K562 (cell line): ENCODE data around the gene CNOT6L. TPM values are rescaled to one million over a fixed set of nuclear protein-coding genes. Genes with fewer than 3 reads are reported as not detected.
A peak's percentile ranks its signal among the peaks of the same experiment; 100 is the strongest.

Source experiments
- ATAC-seq: fragments of 200-7000 bp; cut with Tn5 transposase; 3 replicates; pipeline ENCODE4 v1.9.1; 2020; ENCODE audit warnings: moderate library complexity
- BruUV-seq: library from RNA; stranded (reverse); fragments of 400-500 nt; replicated peaks from 2 replicates; lab custom pipeline; 2021; lab: Mats Ljungman, UMichigan
- CTCF ChIA-PET: fragments of 300-600 bp; formaldehyde crosslinking; extraction: SDS; loops from one replicate; lab custom pipeline; 2021; ENCODE audit warnings: low intra/inter-chr PET ratio; lab: Yijun Ruan, JAX
- POLR2A ChIA-PET: fragments of 300-600, 350-650 bp; sonication (Branson Sonifier 250); formaldehyde crosslinking; extraction: SDS; loops from one replicate; lab custom pipeline; 2021; ENCODE audit warnings: antibody characterized with exemption, inconsistent platforms; lab: Yijun Ruan, JAX
- DNase-seq, 4 experiments: peaks; one replicate each; pipeline versions ENCODE4 v3.0.0 to v3.0.0-alpha.2; 2011 to 2018; ENCODE audit warnings: low spot score in 3 of 4, mixed read lengths in 3 of 4; ENCODE audit errors: extremely low read depth in 1 of 4
- FAIRE-seq: peaks from 2 replicates; lab custom pipeline; 2011; peaks lifted over from hg19 to GRCh38; lab: Jason Lieb, UNC
- H2AFZ ChIP-seq: 2 replicates; pipeline ENCODE4 v1.6.0; 2011; ENCODE audit warnings: low read depth, low read length, control low read depth, inconsistent platforms
- H3K27ac ChIP-seq: fragments of 200-600 bp; 3 replicates; pipeline ENCODE4 v1.8.0; 2011; ENCODE audit warnings: low read depth, mild to moderate bottlenecking, control low read depth, inconsistent platforms, low read length, moderate library complexity, mixed read lengths; ENCODE audit errors: extremely low read depth
- H3K27me3 ChIP-seq, 2 experiments: fragments of 300-600 bp in 1 of 2; 2 replicates in 1 of 2; 3 replicates in 1 of 2; pipeline versions ENCODE4 v1.6.0 to v1.8.0; 2011; ENCODE audit warnings: inconsistent platforms in 2 of 2, low read length in 2 of 2, mild to moderate bottlenecking in 1 of 2, mixed read lengths in 1 of 2, moderate library complexity in 1 of 2; ENCODE audit not compliant: control insufficient read depth in 2 of 2, insufficient read depth in 2 of 2
- H3K36me3 ChIP-seq: fragments of 300-600 bp; 3 replicates; pipeline ENCODE4 v1.8.0; 2011; ENCODE audit warnings: mild to moderate bottlenecking, low read length, inconsistent platforms; ENCODE audit not compliant: control insufficient read depth, insufficient read depth
- H3K4me1 ChIP-seq, 2 experiments: fragments of 200-600 bp in 1 of 2; replicated peaks in 1 of 2; 2 replicates in 1 of 2; 3 replicates in 1 of 2; pipeline versions ENCODE4 v1.5.1 to v1.8.0; 2011; ENCODE audit warnings: inconsistent platforms in 2 of 2, low read length in 2 of 2, mild to moderate bottlenecking in 1 of 2, mixed read lengths in 1 of 2, moderate library complexity in 1 of 2; ENCODE audit not compliant: control insufficient read depth in 2 of 2, insufficient read depth in 2 of 2
- H3K4me2 ChIP-seq: 2 replicates; pipeline ENCODE4 v1.6.1; 2011; ENCODE audit warnings: low read length, control low read depth, inconsistent platforms, mixed read lengths; ENCODE audit not compliant: insufficient read depth
- H3K4me3 ChIP-seq: fragments of 200-600 bp; sonication (generic), shearing (Covaris generic); 2 replicates; pipeline ENCODE4 v1.5.1; 2016; ENCODE audit warnings: control low read depth, inconsistent platforms
- H3K79me2 ChIP-seq: fragments of 200-600 bp; 3 replicates; pipeline ENCODE4 v1.8.0; 2011; ENCODE audit warnings: low read length, inconsistent platforms; ENCODE audit not compliant: control insufficient read depth, insufficient read depth
- H3K9ac ChIP-seq, 2 experiments: 2 replicates each; pipeline versions ENCODE4 v1.6.0 to v1.6.1; 2011; ENCODE audit warnings: low read depth in 2 of 2, low read length in 2 of 2, control low read depth in 1 of 2, inconsistent platforms in 1 of 2, mild to moderate bottlenecking in 1 of 2, mixed read lengths in 1 of 2; ENCODE audit not compliant: insufficient read depth in 1 of 2
- H3K9me1 ChIP-seq: one replicate; pipeline ENCODE4 v1.6.0; 2011; ENCODE audit warnings: inconsistent platforms, mild to moderate bottlenecking, low read length, moderate library complexity; ENCODE audit not compliant: control insufficient read depth, insufficient read depth
- H3K9me3 ChIP-seq: replicated peaks from 2 replicates; pipeline ENCODE4 v1.5.1; 2011; ENCODE audit warnings: low read depth, low read length, inconsistent platforms; ENCODE audit not compliant: control insufficient read depth, insufficient read depth
- H4K20me1 ChIP-seq: replicated peaks from 2 replicates; pipeline ENCODE4 v1.6.1; 2011; ENCODE audit warnings: low read length, inconsistent platforms, mixed read lengths; ENCODE audit not compliant: control insufficient read depth, insufficient read depth
- C11orf30 ChIP-seq: fragments of 450-650 bp; IDR thresholded peaks from 2 replicates; pipeline ENCODE4 v1.6.1; 2016; ENCODE audit warnings: low read depth, mild to moderate bottlenecking
- CSDE1 ChIP-seq, 2 experiments: fragments of 450-650 bp; IDR thresholded peaks; 2 replicates each; pipeline ENCODE4 v1.6.1; 2016; ENCODE audit warnings: mild to moderate bottlenecking in 1 of 2
- DEAF1 ChIP-seq: fragments of 450-650 bp; formaldehyde crosslinking; IDR thresholded peaks from 2 replicates; pipeline ENCODE4 v1.4.0; 2020; ENCODE audit warnings: mild to moderate bottlenecking, moderate library complexity
- FOXK2 ChIP-seq, 2 experiments: fragments of 450-650 bp; IDR thresholded peaks in 1 of 2; conservative IDR thresholded peaks in 1 of 2; 2 replicates each; pipeline ENCODE4 v1.6.1; 2016; ENCODE audit warnings: low read depth in 2 of 2, mild to moderate bottlenecking in 1 of 2
- HSF4 ChIP-seq: fragments of 250-450 bp; sonication (Bioruptor Pico); IDR thresholded peaks from 2 replicates; pipeline ENCODE4 v2.1.2; 2022; ENCODE audit warnings: mild to moderate bottlenecking, moderate library complexity, borderline replicate concordance
- ID3 ChIP-seq, 2 experiments: fragments of 250-450 bp in 1 of 2; fragments of 450-650 bp in 1 of 2; sonication (Bioruptor Pico) in 1 of 2; IDR thresholded peaks; 2 replicates each; pipeline versions ENCODE4 v1.6.1 to v1.8.0; 2016 to 2021; ENCODE audit warnings: mild to moderate bottlenecking in 2 of 2, moderate library complexity in 2 of 2, missing compliant biosample characterization in 1 of 2, missing genetic modification characterization in 1 of 2
- JUN ChIP-seq, 2 experiments: sonication (generic) in 1 of 2; formaldehyde crosslinking in 1 of 2; IDR thresholded peaks; 2 replicates each; pipeline versions ENCODE4 v1.6.1 to v1.8.0; 2012 to 2022; ENCODE audit warnings: borderline replicate concordance in 2 of 2, mild to moderate bottlenecking in 2 of 2, improper control_type of control experiment in 1 of 2, low read depth in 1 of 2, low read length in 1 of 2, missing genetic modification reagents in 1 of 2
- MAFG ChIP-seq: fragments of 450-650 bp; conservative IDR thresholded peaks from 2 replicates; pipeline ENCODE4 v1.6.1; 2016; ENCODE audit warnings: missing genetic modification characterization, missing compliant biosample characterization
- MAFK ChIP-seq: IDR thresholded peaks from 2 replicates; pipeline ENCODE4 v1.6.1; 2011; ENCODE audit warnings: low read length, improper control_type of control experiment
- NCOA6 ChIP-seq: fragments of 450-650 bp; IDR thresholded peaks from 2 replicates; pipeline ENCODE4 v1.6.1; 2017; ENCODE audit warnings: mild to moderate bottlenecking
- NFE2 ChIP-seq: IDR thresholded peaks from 2 replicates; pipeline ENCODE4 v1.6.1; 2014; ENCODE audit warnings: antibody characterized with exemption, low read depth
- PTTG1 ChIP-seq: fragments of 450-650 bp; IDR thresholded peaks from 2 replicates; pipeline ENCODE4 v1.6.1; 2016; ENCODE audit warnings: low read depth, mild to moderate bottlenecking, missing genetic modification characterization, missing compliant biosample characterization
- RCOR1 ChIP-seq, 2 experiments: IDR thresholded peaks; 2 replicates each; pipeline ENCODE4 v1.6.1; 2012; ENCODE audit warnings: low read depth in 2 of 2, low read length in 2 of 2, borderline replicate concordance in 1 of 2, improper control_type of control experiment in 1 of 2
- RFX7 ChIP-seq: fragments of 250-450 bp; sonication (Bioruptor Pico); IDR thresholded peaks from 2 replicates; pipeline ENCODE4 v1.5.1; 2021; ENCODE audit warnings: mild to moderate bottlenecking
- THRAP3 ChIP-seq: fragments of 450-650 bp; IDR thresholded peaks from 2 replicates; pipeline ENCODE4 v1.6.1; 2016; ENCODE audit warnings: mild to moderate bottlenecking, inconsistent platforms, borderline replicate concordance
- ZNF444 ChIP-seq: fragments of 250-450 bp; sonication (Bioruptor Pico); IDR thresholded peaks from 2 replicates; pipeline ENCODE4 v1.4.0; 2020; ENCODE audit warnings: mild to moderate bottlenecking, moderate library complexity
- ZSCAN32 ChIP-seq: fragments of 450-650 bp; formaldehyde crosslinking; IDR thresholded peaks from 2 replicates; pipeline ENCODE4 v1.4.0; 2020; ENCODE audit warnings: mild to moderate bottlenecking, moderate library complexity
- WGBS: fragments of 100-300 bp; shearing (Covaris generic); methylation state at CpG from one replicate; pipeline ENCODE4 v1.1.6; 2016; ENCODE audit warnings: low coverage, mixed read lengths; ENCODE audit not compliant: insufficient coverage; ENCODE audit errors: missing lambda C conversion rate; 5-methylcytosine and 5-hydroxymethylcytosine counted together
- in situ Hi-C: fragments of 300-500 bp; cut with MboI; formaldehyde crosslinking; loops from 4 replicates; pipeline ENCODE4 v1.15.0; 2018; ENCODE audit warnings: inconsistent platforms, mixed read lengths
- intact Hi-C: fragments of 100-400 bp; cut with micrococcal nuclease; formaldehyde crosslinking; loops from 2 replicates; pipeline ENCODE4 v1.14.2; 2022
- polyA plus RNA-seq, 8 experiments: library from polyadenylated mRNA; depleted of rRNA in 4 of 8; stranded (reverse) in 5 of 8; unstranded in 3 of 8; fragments of >200 nt; fragmentation: Nextera tagmentation in 2 of 8; fragmentation: Illumina TruSeq in 1 of 8; extraction: Ambion mirVana in 2 of 8; extraction: Trizol in 1 of 8; gene quantifications; 2 replicates each; pipeline versions ENCODE4 v1.2.1 to v1.2.3, GENCODE V29; 2011 to 2014; ENCODE audit warnings: inconsistent platforms in 1 of 8, missing spikeins in 1 of 8
- total RNA-seq, 7 experiments: library from RNA; depleted of rRNA in 6 of 7; stranded (reverse); fragments of >200 nt in 6 of 7; fragmentation: Illumina TruSeq in 2 of 7; extraction: Trizol in 2 of 7; gene quantifications; 2 replicates each; pipeline versions ENCODE4 v1.2.1 to v1.2.3, GENCODE V29; 2011 to 2021; ENCODE audit warnings: low replicate concordance in 1 of 7
- TF ChIP-seq, protein P1 (sequence below): fragments of 250-450 bp; sonication (Bioruptor Pico); IDR thresholded peaks from 2 replicates; pipeline ENCODE4 v1.6.1; 2021; ENCODE audit warnings: mild to moderate bottlenecking
- TF ChIP-seq, protein P2 (sequence below): sonication (generic); formaldehyde crosslinking; IDR thresholded peaks from 2 replicates; pipeline ENCODE4 v1.8.0; 2022; ENCODE audit warnings: mild to moderate bottlenecking, missing genetic modification reagents

The CNOT6L gene
- total and polyA plus RNA-seq, 9 of the 15 experiments (the other 6 are each of a cell fraction or from before 2014, with no cell fraction given): 3.7 to 27.9 (median 6.5) TPM

DNA sequence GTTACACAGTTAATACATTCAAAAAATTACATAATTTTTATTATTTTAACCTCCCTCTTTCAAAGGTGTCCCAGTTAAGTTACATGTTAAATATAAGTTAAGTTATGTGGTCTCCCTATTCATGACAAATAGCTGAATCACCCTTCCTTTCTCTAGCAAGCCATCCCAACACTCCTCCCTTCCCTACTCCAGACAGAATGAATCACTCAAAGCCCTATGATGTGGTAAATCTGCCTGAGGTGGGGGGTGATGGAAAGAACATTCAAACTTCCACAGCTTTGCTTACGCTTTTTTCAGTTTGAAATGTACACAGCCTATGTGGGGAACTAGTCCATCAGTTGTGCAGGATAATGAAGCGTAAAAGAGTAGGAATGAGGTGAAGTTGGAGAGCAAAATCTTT lies 123.4 kb downstream of the CNOT6L start:
- DNase-seq (peak in 2 of 4 experiments; percentile 14 to 20), ATAC-seq (0 out of 3 replicates have a peak, but pooled peaks have one; percentile 18), FAIRE-seq (no peak)
- Histone ChIP-seq H3K4me3 (no peak overlapping the region), H3K9me1 (no peaks in the 10 kb centered on the region), H3K9ac (no peak overlapping the region), H3K36me3 (no peaks in the 10 kb centered on the region), H2AFZ (no peak overlapping the region), H4K20me1 (no peaks in the 10 kb centered on the region), H3K27ac (no peak overlapping the region), H3K9me3 (no peaks in the 10 kb centered on the region), H3K4me2 (no peak overlapping the region), H3K27me3 (no peaks in the 10 kb centered on the region; a peak in 1 of 5 replicates), H3K79me2 (no peaks in the 10 kb centered on the region), H3K4me1 (no peaks in the 10 kb centered on the region; a peak in 1 of 5 replicates)
- intact Hi-C loops: loop anchor here (10.0 kb wide), 1 partner anchor 311 kb away; no protein-coding TSS in a partner anchor
- BruUV-seq: no TSS peak
- ChIA-PET CTCF (no interaction called here), POLR2A (interaction anchor here (1.8 kb wide), 1 partner anchor 14 kb away, joined by 3 read pairs; no protein-coding TSS in a partner anchor)
- in situ Hi-C loops: no loop called here
- WGBS: 5% methylated on average over 2 of the region's 2 CpGs
- TF ChIP-seq, protein P1, sequence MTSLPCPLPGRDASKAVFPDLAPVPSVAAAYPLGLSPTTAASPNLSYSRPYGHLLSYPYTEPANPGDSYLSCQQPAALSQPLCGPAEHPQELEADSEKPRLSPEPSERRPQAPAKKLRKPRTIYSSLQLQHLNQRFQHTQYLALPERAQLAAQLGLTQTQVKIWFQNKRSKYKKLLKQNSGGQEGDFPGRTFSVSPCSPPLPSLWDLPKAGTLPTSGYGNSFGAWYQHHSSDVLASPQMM: no peak
- TF ChIP-seq ID3 (CRISPR knock-in tag; IDR thresholded peaks at IDR 0.05) (no peak), ID3 (tag; IDR thresholded peaks at IDR 0.05) (no peak), ZSCAN32 (CRISPR knock-in tag) (no peak), THRAP3 (no peak), MAFK (peak; percentile 23; the same call in 1 of the 2 replicates), ZNF444 (CRISPR knock-in tag) (no peak), RCOR1 (IDR thresholded peaks at IDR 0.05; ENCODE audit: borderline replicate concordance in 1 of 2, low read depth in 2 of 2, low read length in 2 of 2) (no peak), PTTG1 (tag) (no peak), HSF4 (CRISPR knock-in tag) (no peak), MAFG (peak; percentile 46; the same call in 1 of the 2 replicates), C11orf30 (peak; percentile 33; the same call in 1 of the 2 replicates), RFX7 (CRISPR knock-in tag) (no peak), JUN (IDR thresholded peaks at IDR 0.05; ENCODE audit: borderline replicate concordance, low read depth, low read length) (0 out of 2 replicates have a peak, but pooled peaks have one; percentile 29), JUN (CRISPR knock-in tag; IDR thresholded peaks at IDR 0.05; ENCODE audit: borderline replicate concordance) (no peak), FOXK2 (conservative IDR thresholded peaks at IDR 0.05 in 1 of 2, IDR thresholded peaks at IDR 0.05 in 1 of 2; ENCODE audit: low read depth in 2 of 2) (no peak), DEAF1 (no peak), NCOA6 (no peak), NFE2 (peak; percentile 56; the same call in 1 of the 2 replicates), CSDE1 (IDR thresholded peaks at IDR 0.05) (no peak)
- TF ChIP-seq, protein P2, sequence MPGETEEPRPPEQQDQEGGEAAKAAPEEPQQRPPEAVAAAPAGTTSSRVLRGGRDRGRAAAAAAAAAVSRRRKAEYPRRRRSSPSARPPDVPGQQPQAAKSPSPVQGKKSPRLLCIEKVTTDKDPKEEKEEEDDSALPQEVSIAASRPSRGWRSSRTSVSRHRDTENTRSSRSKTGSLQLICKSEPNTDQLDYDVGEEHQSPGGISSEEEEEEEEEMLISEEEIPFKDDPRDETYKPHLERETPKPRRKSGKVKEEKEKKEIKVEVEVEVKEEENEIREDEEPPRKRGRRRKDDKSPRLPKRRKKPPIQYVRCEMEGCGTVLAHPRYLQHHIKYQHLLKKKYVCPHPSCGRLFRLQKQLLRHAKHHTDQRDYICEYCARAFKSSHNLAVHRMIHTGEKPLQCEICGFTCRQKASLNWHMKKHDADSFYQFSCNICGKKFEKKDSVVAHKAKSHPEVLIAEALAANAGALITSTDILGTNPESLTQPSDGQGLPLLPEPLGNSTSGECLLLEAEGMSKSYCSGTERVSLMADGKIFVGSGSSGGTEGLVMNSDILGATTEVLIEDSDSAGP (CRISPR knock-in tag): no peak
